NCI-H1694 treated with DMSO at 0.1 percent for 48 hours (cell line): Measurements from ENCODE around the gene MACROH2A1.
A peak's percentile ranks its signal among the peaks of the same experiment; 100 is the strongest.

Experiments used
- DNase-seq: peaks from one replicate; lab custom pipeline; 2025; lab: John Stamatoyannopoulos, UW

Gene MACROH2A1

DNA sequence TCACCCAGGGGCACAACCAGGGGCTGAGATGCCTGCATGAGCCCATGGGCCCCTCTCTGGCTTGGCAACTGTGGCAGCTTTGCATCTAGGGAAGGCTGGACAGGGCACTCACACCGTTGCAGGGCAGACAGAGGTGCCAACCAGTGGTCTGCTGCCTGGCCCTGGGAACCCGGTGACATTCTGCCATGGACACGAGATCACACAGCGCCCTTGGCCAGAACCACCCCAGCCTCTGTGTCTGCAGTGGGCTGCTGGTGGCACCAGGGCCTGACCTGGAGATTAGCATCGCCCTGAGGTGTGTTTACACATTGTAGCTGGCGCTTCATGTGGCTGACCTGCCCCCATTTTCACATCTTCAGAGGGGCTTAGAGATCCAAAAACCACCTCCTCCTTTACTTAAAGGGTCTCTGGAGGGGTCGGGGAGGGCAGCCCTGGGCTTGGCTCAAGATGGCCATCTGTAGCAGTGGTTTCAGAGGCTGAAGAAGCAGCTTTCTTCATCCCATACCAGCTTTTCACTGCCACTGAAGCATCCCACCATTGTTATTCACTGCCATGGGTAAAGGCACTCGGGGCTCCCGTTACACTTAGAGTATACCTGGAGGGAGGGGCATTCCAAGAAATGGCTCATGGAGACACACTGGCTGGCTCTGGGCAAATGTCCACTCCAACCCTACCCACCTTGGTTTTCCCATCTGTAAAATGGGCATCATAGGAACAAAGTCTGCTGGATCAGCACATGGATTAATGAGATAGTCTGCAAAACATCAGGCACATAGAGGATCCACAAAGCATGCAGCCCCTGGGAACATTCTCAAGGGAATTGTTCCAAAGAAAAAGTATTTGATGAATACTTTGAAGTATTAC, 36.7 kb upstream of the MACROH2A1 start:
- DNase-seq: no peak

DNA sequence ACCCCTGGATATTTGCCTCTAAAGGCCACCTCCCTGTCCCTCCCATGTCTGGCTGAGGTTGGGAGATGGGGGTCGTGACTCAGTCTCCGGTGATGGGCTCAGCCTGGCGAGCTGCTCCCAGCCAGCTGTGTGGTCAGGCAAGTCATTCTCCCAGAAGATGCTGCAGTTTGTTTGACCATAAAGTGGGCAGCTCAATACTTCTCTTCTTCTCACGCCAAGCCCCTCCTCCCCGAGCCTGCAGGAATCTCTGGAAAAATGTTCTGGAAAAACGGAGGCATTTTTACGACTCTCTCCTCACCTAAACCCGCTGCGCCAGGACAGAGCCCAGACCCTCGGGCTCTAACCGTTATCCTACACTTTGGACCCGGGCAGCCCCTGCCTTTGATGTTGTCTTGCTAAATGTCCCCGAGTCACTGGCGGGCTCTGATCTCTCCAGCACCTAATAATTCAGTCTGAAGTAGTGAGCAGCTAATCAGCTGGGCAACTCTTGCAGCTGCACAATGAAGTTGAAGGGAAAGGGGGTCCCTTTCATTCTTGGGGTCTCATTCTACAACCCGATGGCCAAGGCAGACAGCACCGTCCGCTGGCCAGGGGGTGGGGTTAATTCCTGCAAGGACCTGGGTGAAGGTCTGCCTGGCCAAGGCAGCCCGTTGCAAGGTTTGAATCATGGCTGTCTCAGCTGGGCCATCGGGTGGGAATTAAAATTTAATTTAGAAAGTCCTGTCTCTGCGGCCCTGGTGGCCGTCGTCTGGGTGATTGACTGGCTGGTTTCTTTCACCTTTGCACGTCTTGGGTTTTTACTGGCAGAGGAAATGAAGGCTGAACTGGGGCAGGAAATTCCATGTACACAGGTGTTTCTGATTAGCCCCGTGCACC, 35.8 kb upstream of the MACROH2A1 start:
- no peak for DNase-seq

DNA sequence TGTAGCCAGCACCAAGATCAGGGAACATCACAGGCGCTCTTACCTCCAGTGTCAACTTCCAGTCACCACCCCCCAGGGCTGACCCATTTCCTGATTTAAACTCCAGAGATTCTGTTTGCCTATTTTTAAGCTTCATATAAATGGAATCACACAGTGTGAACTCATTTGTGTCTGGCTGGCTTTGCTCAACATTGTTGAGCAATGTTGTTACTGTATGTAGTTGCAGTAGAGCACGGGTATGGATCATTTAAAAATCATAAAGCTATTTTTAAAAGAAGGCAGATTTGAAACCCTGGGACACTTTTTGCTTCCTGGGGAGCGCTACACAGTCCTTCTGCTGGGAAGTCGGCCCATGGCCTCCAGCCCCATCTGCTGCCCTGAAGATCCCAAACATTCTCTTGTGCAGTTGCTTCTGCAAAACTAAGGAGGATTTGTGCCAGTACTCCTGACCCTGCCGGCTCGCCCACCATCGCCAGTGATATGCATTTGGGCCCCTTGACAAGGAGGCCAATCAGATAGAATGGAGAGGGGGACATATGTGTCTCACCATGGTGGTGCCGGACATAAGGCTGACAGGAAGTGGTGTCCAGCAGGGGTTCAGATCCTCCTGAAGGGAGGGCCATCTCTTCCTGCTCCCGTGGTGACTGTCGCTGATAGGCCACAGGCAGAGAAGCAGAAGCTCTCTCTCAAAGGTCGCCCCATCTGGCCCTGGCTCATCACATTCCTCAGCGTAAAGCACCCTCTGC, 34.8 kb upstream of the MACROH2A1 start:
- no peak for DNase-seq

DNA sequence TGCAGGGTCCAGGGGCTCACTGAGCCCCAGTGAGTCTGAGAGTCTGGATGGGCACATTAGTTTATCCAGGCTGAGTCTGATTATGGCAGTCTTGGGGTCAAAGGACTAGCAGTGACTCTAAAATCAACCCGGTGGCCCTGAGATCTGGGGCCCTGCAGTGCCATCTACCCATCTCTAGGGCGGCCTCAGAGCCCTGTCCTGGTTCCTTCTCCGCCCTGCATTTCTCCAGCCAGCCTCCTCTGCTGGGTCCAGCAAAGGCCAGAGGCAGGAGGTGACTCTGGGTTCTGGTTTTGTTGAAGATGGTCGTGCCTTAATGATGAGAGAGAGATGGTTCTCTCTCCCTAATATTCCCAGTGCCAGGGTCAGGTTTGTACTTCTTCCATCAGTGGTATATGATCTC, 33.1 kb upstream of the MACROH2A1 start:
- DNase-seq: no peak

DNA sequence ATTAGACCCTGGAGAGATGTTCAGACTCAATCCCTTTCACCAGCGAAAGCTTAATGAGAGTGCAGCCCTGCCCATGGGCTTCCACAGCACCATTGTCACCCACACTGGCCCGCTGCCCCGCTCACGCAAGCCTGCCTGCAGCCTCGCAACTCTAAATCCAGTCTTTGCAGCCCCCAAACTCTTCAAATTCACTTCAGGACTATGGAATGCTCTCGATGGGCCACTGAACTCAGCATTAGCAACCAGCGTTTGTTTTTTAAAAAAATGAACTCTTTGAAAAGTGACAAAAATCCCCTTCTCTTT, 31.1 kb upstream of the MACROH2A1 start:
- DNase-seq: no peak

DNA sequence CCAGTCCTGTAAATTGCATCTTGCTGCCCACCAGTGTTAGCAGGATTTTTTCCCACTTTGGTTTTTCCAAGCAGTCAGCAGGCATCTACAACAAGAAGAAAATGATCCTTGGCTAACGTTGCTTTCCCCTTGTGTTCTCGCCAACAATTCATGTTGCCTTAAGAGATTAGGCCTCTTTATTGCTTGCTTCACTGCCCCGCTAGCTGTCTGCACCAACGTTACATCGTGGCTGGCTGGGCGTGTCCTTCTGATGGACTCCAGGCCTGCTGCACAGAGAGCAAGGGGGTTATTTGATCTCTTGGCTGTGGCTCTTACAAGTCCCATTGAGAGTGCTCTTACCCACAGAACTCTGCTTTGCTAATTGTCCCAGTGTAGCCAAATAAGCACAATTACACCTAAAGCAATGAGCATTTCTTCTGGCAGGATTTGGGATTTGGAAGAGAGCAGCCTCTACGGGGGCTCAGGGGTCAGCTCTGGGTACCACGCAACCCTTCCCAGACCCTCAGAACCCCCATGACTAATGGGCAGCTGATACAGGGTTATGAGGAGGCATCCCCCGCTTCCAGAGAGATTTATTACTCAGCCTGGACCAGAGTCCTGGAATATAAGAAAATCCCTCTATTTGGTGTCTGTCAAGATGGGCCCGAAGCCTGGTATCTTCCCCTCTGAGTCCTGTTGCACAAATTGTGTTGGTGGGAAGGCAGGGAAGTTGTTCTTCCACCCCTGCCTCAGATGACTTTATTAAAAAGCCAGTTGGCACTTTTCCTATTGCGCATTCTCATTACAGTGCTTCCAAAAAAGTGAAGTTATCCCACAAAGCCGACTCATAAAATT, 30.5 kb upstream of the MACROH2A1 start:
- no peak for DNase-seq

DNA sequence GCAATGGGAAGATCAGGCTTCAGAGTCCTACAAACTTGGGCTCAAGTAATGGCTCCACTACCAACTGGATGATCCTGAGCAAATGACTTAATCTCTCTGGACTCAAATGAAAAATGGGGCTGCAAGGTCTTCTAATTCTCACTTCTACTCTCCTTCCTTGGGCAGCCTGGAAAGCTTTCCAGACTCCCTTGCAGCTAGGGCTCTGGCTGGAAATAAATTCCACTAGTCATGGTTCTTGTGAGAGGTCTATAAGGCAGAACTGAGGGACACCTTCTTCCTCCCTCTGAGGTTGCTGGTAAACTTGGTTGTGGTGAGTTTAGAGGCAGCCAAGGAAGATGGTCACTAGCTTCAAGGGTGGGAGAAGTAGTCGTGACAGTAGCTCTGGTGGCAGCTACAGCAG, 29.6 kb upstream of the MACROH2A1 start:
- DNase-seq: no peak

DNA sequence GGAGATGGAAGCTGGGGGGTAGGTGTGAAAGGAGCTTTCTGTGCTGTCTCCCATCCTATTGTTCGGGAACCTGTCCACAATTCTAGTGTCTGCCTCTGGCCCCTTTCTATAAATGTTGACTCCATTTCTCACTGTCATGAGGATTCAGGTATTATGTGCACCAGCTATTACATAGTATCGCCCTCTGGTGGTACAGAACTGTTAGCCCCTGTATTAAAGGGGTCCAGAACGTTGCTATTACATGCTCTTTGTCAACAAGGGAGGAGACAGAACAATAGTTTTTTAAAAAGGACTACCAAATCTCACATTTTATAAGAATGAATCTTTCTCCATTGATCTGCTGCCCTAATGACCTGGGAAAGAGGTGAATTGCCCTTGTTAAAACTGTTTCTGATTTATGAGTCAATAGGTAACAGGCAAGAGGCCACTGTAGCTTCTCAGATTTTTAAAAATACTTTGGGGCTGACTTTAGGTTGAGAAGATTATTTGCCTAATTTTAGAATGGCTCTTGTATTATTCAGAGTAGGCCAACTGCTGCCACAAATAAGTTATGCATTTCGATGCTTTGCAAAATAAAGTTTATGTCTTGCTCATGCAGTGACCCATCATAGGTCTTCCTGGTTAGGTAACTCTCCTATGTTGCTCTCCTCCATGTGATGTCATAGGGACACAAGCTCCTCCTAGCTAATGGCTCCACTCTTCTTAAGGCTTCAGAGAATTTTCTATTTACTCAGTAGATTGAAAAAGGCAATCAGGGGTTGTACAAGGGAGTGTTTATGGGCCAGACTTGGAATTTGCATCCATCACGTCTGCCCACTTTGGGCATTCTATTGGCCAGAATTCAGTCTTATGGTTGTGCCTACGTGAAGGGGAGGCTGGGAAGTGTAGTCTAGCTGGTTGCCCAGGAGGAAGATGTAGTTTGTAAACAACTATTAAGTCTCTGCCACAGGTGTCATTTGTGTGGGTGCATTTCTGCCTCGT, 27.4 kb upstream of the MACROH2A1 start:
- DNase-seq: peak; percentile 78

DNA sequence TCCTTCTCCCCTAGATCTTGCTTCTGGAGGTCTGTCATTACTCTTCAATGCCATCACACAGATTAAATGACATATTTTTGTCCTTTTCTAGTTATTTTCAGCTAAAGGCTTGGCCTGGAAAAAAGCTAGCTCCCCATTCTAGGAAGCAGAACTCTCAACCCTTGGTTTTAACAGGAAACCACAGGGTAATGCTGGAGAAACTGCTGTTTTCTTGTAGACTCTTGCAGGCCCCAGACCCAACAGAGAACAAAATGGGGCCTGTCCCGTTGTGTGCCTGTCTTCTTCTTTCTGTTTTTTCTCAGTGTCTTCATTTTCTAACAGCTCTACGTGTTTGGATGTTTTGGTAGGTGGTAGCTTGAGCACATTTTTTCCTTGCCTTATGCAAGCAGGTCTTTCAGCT, 26.6 kb upstream of the MACROH2A1 start:
- DNase-seq: no peak

DNA sequence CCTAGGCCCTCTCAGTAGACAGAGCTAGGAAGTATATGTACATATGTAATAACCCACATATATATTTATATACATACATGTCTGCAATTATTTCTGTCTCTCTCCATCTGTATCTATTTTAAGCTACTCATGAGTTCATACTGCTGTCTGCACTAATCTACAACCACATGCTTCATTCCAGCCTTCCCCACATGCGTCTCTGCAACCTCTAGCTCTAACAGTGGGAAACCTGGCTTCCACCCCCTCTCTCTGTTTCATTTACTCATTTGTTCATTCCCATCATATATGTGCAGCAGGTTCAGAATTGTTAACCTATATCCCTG, 24.8 kb upstream of the MACROH2A1 start:
- DNase-seq: no peak

DNA sequence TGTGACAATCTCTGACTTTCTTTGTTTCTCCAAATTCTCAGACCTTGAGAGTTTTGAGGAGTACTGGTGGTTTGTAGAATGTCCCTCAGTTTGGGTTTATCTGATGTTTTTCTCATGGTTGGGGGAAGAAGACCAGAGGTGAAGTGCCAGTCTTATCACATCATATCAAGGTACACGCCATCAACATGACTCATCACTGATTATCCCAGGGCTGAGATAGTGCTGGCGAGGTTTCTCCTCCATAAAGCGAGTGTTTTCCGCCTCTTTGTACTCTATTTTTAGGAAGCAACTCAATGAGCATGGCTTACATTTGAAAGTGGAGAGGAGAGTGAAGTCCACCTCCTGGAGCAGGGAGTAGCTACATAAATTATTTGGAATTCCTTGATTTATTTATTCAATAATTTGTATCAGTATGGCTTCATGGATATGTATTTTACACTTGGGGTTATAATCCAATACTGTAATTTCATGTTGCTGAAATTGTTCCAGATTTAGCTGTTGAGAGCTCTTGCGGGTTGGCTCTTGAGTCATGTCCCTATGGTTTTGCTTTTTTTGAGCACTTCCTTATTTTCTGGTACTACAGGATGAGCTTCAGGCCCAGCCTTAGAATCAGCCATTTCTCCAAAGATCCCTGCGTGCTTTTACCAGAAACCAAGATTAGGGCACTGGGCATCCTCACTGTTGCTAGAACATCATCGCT, 24.3 kb upstream of the MACROH2A1 start:
- DNase-seq: no peak

DNA sequence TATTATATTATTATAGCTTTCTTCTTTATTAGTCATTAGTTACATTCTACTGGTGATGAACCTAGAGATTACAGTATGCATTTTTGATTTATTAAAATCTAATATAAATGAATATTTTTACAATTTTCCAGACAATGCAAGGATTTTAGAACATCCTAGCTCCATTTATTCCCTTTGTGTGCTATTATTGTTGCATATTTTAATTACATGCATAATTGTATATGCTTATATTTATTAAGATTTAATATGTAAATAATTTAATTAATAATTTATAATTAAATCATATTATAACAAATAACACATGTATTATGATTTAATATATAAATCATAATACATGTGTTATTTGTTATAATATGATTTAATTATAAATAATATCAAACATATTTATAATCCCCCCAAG, 23.4 kb upstream of the MACROH2A1 start:
- DNase-seq: no peak

DNA sequence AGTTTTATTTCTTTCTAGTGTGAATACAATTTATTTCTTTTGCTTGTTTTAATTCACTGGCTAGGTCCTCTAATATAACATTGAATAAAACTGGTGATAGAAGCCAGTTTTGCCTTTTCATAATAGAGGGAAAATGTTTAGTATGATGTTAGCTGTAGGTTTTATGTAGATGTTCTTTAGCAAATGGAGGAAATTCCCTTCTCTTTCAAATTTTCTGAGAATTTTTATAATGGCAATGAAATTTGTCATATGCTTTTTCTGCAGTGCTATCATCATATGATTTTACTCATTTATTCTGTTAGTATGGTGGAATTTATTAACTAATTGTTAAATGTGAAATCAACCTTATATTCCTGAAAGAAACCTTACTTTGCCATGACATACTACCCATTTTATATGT, 18.1 kb upstream of the MACROH2A1 start:
- DNase-seq: no peak

DNA sequence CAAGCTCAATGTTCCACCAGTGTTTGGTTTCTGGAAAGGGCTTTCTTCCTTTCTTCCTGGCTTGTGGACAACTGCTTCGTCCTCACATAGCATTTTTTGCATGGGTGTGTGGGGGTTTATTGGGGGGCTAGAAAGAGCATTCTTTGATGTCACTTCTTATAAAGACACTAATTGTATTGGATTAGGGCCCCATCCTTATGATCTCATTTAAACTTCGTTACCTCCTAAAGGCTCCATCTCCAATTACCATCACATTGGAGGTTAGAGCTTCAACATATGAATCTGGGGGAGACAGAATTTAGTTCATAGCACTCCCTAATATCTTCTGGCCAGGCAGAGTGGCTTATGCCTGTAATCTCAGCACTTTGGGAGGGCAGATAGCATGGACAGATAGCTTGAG, 6.1 kb upstream of the MACROH2A1 start:
- DNase-seq: no peak

DNA sequence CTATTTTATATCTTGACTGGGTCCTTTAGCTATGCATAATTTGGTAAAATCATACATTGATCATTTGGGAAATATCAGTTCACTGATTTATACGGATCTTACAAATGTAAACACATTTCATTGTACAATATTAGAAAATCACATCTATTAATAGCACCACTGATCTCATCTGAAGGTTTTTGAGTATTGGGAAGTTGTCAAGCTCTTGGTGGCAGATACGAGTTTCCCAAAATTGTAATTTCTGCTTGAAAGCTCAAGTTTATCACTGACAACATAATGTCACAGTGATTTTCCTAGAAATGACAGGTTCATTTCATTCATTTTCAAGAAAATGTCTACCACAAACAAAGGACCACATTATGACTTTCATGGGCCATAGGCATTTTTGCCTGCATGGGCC, 3.0 kb upstream of the MACROH2A1 start:
- no peak for DNase-seq

DNA sequence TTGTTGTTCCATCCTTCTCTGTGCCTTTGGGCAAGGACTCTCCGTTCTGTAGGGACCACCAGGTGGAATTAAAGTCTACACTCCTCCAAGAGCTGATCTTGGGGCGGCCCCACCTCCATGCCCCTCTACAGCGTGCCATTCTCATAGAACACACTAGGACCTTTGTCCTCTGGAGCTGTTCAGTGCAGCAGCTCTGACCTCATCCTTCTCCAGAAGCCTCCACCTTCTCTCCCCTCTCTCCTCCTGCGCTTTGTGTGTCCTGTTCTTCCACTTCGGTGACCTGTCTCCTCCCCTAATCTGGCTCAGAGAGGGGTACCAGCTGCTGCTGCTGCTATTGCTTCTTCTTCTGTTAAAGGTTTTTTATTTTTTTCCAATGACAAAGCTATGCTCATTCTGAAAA, 1.8 kb upstream of the MACROH2A1 start:
- DNase-seq: peak; percentile 75

DNA sequence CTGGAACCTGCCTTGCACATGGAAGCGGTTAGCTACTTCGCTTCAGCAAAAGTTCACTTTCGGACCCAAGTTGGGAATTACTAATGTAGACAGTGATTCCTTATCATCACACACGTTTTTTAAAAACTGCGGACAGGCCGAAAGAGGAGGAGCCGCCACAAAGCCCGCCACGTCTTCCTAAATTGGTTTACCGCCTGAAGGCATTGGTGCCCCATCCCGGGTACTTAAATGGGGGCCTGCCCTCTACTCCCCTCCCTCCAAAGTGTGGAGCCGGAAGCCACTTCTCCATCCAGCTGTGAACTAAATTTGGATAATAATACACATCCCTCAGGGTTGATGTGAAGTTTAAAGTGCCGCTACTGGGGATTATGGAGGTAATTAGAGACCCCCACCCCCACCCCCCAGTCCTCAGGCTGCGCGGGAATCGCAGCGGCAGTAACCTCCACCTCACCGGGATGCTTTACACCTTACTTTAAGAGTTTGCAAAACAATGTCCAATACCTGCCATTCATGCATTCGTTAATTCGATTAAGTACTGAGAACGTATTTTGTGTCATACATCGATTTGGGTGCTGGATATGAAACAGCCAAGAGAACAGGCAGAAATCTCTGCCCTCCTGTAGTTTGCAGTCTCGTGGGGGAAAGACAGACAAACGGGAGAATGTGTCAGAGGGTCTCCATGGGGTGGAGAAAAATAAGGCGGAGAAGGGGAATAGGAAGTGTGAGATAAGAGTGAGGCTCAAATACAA, 937 bp upstream of the MACROH2A1 start:
- no peak for DNase-seq

DNA sequence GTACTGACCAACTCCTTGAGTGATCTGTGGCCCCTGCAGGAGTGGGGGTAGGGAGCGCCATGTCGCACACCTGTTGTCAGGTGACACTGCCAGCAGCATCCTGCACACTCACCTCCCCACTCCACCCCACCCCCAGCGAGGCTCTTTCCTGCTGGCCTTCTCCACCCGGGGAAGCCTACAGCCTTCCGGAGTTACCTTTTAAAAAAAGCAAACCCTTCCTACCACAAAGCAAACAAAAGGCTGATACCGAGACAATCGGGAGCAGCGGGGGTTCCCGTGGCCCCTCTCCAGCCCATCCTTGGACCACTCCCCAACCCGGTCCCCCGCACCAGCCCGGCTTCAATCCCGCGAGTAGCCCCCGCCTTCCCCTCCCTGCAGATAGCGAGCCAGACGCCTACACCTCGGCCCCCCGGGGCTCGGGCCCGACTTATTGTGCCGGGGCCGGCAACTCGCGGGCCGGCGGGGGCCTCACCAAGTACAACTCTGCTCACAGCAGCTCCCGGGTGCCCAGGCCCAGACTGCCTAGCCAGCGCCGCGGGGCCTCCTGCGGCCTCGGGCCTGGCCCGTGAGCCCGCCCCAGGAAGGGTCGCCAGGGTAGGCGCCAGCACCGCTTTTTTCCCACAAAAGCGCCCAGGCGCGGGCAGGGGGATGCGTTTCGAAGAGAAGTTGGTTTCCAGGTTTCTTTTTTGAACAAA, 724 bp downstream of the MACROH2A1 start:
- no peak for DNase-seq

DNA sequence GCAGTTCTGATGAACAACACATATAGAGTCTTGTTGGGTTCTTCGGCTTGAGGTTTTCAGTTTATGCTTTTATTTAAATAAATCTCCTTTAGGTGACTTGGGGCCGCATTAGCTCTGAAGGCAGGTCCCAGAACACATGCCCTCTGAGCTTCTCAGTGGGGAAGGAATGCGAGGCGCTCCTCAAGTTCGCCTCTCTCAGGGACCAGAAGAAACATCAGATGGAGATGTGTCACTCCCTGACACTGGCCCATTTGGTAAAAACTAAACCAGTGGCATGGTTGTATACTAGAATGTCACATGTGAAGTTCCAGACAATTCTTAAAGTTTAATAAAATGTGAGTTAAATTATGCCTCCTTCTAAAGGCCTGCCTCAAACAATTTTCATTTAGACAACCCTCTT, 1.9 kb downstream of the MACROH2A1 start:
- no peak for DNase-seq
